Breast epithelium (tissue), 3 donors: Measurements from ENCODE around the gene PRR18.

Experiments
- CTCF ChIP-seq, 3 donors: fragments of 450-650 bp; IDR thresholded peaks; one replicate each; pipeline ENCODE4 v1.5.1; 2016 to 2017; ENCODE audit warnings: antibody characterized with exemption in 3 of 3, mild to moderate bottlenecking in 3 of 3, moderate library complexity in 3 of 3
- POLR2A ChIP-seq: fragments of 450-650 bp; IDR thresholded peaks from one replicate; pipeline ENCODE4 v1.6.1; 2016; ENCODE audit warnings: antibody characterized with exemption, mild to moderate bottlenecking, moderate library complexity

DNA sequence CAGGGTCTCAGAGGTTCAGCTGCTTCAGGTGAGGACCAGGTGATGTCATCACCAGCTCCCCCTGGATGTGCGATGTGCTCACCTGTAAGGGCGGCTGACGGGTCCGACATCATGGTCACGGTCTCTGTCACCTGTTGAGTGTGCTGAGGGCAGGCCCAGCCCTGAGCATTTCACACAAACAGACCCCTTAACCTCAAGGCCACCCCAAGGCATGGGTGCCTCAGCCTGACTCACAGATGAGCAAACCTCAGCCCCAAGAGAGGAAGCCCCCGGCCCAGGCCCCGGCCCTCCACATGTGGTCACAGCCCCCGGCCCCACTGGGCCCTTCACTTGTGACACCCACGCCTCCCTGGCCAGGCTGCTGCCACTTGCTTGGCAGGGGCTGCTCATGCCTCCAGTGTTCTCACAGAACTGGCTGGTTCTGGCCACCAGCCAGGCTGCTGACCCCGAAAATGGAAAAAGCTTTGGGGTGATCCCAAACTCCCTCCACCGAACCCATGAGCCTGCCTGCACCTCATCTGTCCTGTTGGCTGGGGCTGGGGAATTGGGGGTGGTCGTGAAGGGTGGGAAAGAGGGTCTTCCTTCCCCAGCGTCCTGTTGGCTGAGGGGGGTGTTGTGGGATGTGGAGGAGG lies 33.3 kb downstream of the PRR18 start:
- no peak for TF ChIP-seq CTCF (IDR thresholded peaks at IDR 0.05)
- TF ChIP-seq POLR2A, result no peak
